Measurements from ENCODE around the gene ERI3.

- TF ChIP-seq CTCF (IDR thresholded peaks at IDR 0.05; ENCODE audit: low read length) (no peak), EZH2 (IDR thresholded peaks at IDR 0.05; ENCODE audit: borderline replicate concordance, low read length) (no peak)
Observed at GRCh38 chr1:44265656-44266358, 89.2 kb downstream of the ERI3 start.
